ENCODE measurements around the gene PECR. TPM values are rescaled to one million over a fixed set of nuclear protein-coding genes. Genes with fewer than 3 reads are reported as not detected.

The PECR gene
- total RNA-seq, 3 donors from 2014 or later: 6.3 to 62.7 (median 10.2) TPM

DNA sequence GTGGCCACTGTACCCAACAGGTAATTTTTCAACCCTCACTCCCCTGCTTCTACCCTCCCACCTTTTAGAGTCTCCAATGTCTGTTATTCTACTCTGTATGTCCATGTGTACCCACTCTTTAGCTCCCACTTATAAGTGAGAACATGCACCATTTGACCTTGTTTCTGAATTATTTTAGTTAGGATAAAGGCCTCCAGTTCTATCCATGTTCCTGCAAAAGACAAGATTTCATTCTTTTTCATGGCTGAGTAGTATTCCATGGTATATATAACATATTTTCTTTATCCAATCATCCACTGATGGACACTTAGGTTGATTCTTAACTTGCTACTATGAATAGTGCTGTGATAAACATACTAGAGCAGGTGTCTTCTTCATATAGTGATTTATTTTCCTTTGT lies 9.1 kb downstream of the PECR start:
- DNase-seq (ENCODE audit: low spot score in 2 of 2): no peak
- intact Hi-C loops (cut with DNase I; ENCODE audit: low total_unique reads): no loop called here
- TF ChIP-seq POLR2A (IDR thresholded peaks at IDR 0.05): no peak
- TF ChIP-seq, protein P1, sequence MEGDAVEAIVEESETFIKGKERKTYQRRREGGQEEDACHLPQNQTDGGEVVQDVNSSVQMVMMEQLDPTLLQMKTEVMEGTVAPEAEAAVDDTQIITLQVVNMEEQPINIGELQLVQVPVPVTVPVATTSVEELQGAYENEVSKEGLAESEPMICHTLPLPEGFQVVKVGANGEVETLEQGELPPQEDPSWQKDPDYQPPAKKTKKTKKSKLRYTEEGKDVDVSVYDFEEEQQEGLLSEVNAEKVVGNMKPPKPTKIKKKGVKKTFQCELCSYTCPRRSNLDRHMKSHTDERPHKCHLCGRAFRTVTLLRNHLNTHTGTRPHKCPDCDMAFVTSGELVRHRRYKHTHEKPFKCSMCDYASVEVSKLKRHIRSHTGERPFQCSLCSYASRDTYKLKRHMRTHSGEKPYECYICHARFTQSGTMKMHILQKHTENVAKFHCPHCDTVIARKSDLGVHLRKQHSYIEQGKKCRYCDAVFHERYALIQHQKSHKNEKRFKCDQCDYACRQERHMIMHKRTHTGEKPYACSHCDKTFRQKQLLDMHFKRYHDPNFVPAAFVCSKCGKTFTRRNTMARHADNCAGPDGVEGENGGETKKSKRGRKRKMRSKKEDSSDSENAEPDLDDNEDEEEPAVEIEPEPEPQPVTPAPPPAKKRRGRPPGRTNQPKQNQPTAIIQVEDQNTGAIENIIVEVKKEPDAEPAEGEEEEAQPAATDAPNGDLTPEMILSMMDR (IDR thresholded peaks at IDR 0.05): no peak
- TF ChIP-seq POLR2AphosphoS5 (IDR thresholded peaks at IDR 0.05): no peak
- Histone ChIP-seq H3K4me1 (no peaks in the 10 kb centered on the region), H3K27me3 (no peaks in the 10 kb centered on the region), H3K4me3 (no peak overlapping the region), H3K27ac (no peak overlapping the region), H3K9me3 (no peaks in the 10 kb centered on the region), H3K36me3 (no peaks in the 10 kb centered on the region)

DNA sequence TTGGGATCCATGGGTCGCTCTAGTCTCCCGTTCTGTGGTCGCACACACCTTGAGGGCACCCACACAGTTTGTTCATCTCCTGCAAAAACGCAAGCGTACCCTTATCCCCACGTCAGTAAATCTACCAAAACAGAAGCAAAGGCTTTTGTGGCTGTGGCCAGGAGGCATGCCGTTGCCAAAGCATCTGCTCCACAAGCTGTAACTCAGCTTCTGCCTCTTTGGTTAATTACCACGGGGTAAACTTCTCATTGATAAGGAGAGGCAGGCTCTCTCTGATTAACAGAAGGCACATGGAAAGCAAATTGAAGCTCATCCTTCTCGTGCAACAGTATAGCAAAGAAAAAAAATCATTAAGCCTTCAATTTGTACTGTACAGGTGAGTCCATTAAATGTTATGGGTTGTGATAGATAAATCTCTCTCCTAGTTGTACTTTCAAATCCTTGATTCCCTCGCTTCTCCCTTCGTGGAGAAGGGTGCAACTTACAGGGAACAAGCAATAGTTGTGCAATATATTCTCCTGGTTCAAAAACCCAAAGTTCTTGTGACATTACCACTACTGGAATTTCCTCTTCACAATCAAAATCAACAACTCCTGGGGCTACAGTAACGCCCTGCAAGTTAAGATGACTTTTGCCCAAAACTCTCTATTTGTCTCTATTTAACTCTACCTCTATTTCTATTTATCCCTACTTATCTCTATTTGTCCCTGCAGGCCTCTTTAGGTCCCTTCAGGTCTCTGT lies 10.3 kb downstream of the PECR start:
- Histone ChIP-seq H3K36me3 (no peaks in the 10 kb centered on the region), H3K4me1 (no peaks in the 10 kb centered on the region), H3K27me3 (no peaks in the 10 kb centered on the region), H3K4me3 (no peak overlapping the region), H3K9me3 (no peaks in the 10 kb centered on the region), H3K27ac (no peak overlapping the region)
- no peak for TF ChIP-seq POLR2A (IDR thresholded peaks at IDR 0.05)
- no peak for TF ChIP-seq POLR2AphosphoS5 (IDR thresholded peaks at IDR 0.05)
- TF ChIP-seq, protein P1 (IDR thresholded peaks at IDR 0.05): no peak
- intact Hi-C loops (cut with DNase I; ENCODE audit: low total_unique reads): no loop called here
- DNase-seq (ENCODE audit: low spot score in 2 of 2): no peak

DNA sequence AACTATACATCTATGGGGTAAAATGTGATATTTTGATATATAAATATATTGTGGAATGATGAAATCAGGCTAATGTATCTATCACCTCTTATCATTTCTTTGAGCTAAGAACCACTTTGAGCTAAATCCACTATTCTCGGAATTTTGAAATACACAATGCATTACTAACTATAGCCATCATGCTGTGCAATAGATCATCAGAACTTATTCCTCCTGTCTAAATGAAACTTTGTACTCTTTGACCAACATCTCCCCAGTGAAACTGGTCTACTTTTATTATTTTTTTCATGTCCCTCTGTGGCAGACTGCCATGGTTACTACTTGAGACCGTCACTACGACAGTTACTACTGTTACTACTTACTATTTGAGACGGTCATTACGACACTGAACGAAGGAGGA lies 11.4 kb downstream of the PECR start:
- Histone ChIP-seq H3K27ac (no peak overlapping the region), H3K4me1 (no peaks in the 10 kb centered on the region), H3K9me3 (no peaks in the 10 kb centered on the region), H3K27me3 (no peaks in the 10 kb centered on the region), H3K4me3 (no peak overlapping the region), H3K36me3 (no peaks in the 10 kb centered on the region)
- no peak for DNase-seq (ENCODE audit: low spot score in 2 of 2)
- intact Hi-C loops (cut with DNase I; ENCODE audit: low total_unique reads): no loop called here
- TF ChIP-seq POLR2A (IDR thresholded peaks at IDR 0.05): no peak
- TF ChIP-seq, protein P1 (IDR thresholded peaks at IDR 0.05): no peak
- TF ChIP-seq POLR2AphosphoS5 (IDR thresholded peaks at IDR 0.05): no peak

DNA sequence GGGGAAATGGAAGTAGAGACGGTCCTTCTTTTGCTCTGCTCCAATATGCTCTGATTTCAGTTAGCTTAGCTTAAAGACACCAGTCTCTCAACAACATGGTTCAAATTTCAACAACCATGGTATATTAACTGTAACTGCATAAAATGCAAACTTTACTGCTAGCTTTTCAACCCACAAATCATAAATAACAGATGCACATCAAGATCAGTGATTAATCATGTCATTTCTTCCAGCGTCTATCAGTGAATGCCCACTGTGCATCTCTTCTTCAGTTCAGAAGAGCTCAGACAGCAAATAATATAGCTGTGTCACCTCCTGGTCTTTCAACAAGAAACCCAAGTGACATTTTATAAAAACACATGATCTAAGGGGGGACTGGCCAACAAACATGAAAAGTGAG lies 12.6 kb downstream of the PECR start:
- H3K4me3 ChIP-seq: no peak overlapping the region

DNA sequence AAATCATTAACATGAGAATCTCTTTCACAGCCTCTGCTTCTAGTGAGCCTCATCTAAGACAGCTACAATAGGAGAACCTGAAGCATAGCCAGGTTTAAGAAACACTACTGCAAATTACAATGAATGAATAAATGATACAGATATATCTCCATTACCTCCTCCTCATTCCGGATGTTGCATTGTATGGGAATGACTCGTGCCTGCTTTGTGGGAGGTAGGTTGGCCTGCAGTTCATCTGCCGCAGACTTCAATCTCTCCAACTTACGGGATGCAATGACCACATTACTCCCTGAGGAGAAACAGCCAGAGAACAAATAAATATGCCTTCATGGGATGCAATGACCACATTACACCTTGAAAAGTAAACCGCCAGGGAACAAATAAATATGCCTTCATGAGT lies 15.4 kb downstream of the PECR start:
- intact Hi-C loops (cut with DNase I; ENCODE audit: low total_unique reads): no loop called here
- Histone ChIP-seq H3K4me1 (no peaks in the 10 kb centered on the region), H3K36me3 (no peaks in the 10 kb centered on the region), H3K27ac (no peak overlapping the region), H3K4me3 (no peak overlapping the region), H3K9me3 (no peaks in the 10 kb centered on the region), H3K27me3 (no peaks in the 10 kb centered on the region)
- no peak for DNase-seq (ENCODE audit: low spot score in 2 of 2)
- no peak for TF ChIP-seq POLR2A (IDR thresholded peaks at IDR 0.05)
- TF ChIP-seq POLR2AphosphoS5 (IDR thresholded peaks at IDR 0.05): no peak
- TF ChIP-seq, protein P1 (IDR thresholded peaks at IDR 0.05): no peak

More for the DNA sequence above, 12.6 kb downstream of the PECR start:
- no peak for DNase-seq (ENCODE audit: low spot score in 2 of 2)
- H3K4me1 ChIP-seq: no peaks in the 10 kb centered on the region
- H3K27me3 ChIP-seq: no peaks in the 10 kb centered on the region
- no peaks in the 10 kb centered on the region for H3K36me3 ChIP-seq
- intact Hi-C loops (cut with DNase I; ENCODE audit: low total_unique reads): no loop called here
- no peak overlapping the region for H3K27ac ChIP-seq
- TF ChIP-seq POLR2A (IDR thresholded peaks at IDR 0.05): no peak
- TF ChIP-seq, protein P1 (IDR thresholded peaks at IDR 0.05): no peak
- no peaks in the 10 kb centered on the region for H3K9me3 ChIP-seq

All from breast epithelium (tissue), 4 donors.